Neural progenitor cell (in vitro differentiated cells): ENCODE measurements around the gene KRT80.

Source experiments
- EZH2 ChIP-seq: fragments of 200-600 bp; sonication (generic); IDR thresholded peaks from 2 replicates; pipeline ENCODE4 v1.6.1; 2017; ENCODE audit warnings: antibody characterized with exemption, mild to moderate bottlenecking, moderate library complexity
- EZH2phosphoT487 ChIP-seq: fragments of 200-600 bp; sonication (generic); IDR thresholded peaks from 2 replicates; pipeline ENCODE4 v1.6.1; 2017; ENCODE audit warnings: antibody characterized with exemption
- TF ChIP-seq, protein P1 (sequence below): fragments of 200-600 bp; sonication (generic); IDR thresholded peaks from 2 replicates; pipeline ENCODE4 v1.5.1; 2017; ENCODE audit warnings: antibody characterized with exemption, mild to moderate bottlenecking

GRCh38 chr12:52139579-52140062 lies 52.2 kb downstream of the KRT80 start:
- TF ChIP-seq, protein P1, sequence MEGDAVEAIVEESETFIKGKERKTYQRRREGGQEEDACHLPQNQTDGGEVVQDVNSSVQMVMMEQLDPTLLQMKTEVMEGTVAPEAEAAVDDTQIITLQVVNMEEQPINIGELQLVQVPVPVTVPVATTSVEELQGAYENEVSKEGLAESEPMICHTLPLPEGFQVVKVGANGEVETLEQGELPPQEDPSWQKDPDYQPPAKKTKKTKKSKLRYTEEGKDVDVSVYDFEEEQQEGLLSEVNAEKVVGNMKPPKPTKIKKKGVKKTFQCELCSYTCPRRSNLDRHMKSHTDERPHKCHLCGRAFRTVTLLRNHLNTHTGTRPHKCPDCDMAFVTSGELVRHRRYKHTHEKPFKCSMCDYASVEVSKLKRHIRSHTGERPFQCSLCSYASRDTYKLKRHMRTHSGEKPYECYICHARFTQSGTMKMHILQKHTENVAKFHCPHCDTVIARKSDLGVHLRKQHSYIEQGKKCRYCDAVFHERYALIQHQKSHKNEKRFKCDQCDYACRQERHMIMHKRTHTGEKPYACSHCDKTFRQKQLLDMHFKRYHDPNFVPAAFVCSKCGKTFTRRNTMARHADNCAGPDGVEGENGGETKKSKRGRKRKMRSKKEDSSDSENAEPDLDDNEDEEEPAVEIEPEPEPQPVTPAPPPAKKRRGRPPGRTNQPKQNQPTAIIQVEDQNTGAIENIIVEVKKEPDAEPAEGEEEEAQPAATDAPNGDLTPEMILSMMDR: peak; percentile 81
- TF ChIP-seq EZH2 (no peak), EZH2phosphoT487 (no peak)
